ENCODE data around the gene CDC42. TPM values are rescaled to one million over a fixed set of nuclear protein-coding genes. Genes with fewer than 3 reads are reported as not detected.

The CDC42 gene
- total RNA-seq, 1 donor from 2014 or later = 286 TPM

DNA sequence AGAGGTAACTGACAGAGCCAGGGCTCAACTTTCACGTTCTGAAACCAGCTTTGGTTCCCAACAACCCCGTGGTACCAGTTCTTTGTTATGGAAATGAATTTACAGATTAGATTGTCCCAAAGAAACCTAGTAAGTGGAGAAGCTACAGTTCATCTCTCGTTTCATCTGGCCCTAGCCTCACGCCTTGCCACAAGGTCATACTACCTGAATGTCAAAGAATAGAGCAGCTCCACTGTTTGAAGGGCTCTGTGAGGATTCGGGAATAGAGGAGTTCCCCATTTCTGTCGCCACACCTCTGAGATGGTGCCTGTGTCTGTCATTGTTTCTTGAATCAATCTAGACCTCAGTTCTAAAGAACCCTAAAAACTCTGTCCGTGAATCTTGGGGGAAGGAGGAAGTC lies 15.0 kb upstream of the CDC42 start:
- no peak for DNase-seq (ENCODE audit: low read depth)

DNA sequence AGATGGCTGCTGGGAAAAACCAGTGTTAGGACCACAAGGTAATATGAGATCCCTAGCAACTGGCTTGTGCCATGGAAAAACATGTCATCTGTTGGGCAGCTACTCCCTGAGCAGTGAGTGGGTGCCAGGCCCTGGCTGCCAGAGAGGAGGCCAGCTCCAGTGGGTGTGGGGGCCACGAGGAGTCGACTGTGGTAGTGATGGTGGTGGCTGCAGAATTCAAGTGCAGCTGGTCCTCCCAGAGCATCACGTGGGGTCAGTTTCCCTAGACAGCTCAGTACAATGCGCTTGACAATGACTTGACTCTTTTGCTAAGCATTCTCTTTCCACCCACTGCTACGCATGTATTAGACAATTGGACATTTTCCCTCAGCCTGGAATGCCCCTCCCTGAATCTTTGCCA lies 14.5 kb upstream of the CDC42 start:
- peak; percentile 97 for DNase-seq (ENCODE audit: low read depth)

DNA sequence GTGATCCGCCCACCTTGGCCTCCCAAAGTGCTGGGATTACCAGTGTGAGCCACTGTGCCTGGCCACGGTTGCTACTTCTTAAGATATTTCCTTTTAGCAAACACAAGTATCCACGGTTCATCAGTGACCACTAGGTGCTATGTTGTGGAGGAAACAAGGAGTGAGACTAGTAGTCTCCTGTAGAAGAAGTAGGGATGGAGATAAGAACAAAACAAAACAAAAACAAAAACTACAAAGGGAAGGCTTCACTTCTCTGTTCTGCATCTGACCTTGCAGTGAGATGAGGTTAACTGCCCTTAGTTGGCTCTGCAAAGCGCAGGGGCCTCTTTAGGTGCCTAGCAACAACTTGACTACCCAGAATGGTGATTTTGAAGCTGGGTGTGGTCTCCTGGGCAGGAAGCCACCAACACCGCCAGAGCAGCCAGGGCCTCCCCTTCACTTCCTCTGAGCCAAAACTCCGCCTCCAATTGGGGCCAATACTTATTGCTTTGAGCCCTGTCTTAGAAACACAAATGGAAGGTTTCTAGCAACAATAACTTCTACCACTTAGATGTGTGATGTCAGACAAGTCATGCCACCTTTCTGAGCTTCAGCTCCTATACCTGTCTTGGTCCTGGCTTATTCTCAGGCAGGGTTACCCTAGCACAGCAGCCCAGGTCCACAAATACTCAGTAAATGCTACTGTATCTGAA lies 12.8 kb upstream of the CDC42 start:
- DNase-seq (ENCODE audit: low read depth) = no peak

DNA sequence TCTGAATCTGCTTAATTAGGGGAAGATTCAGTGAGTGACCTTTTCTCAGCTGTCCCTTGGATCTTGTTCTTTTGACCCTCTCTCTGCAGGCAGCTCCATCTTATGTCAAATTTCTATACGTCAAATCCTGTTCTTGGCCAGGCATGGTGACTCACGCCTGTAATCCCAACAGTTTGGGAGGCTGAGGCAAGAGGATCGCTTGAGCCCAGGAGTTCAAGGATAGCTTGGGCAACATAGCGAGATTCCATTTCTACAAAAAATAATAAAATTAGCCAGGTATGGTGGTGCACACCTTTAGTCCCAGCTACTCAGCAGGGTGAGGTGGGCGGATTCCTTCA lies 12.3 kb upstream of the CDC42 start:
- no peak for DNase-seq (ENCODE audit: low read depth)

DNA sequence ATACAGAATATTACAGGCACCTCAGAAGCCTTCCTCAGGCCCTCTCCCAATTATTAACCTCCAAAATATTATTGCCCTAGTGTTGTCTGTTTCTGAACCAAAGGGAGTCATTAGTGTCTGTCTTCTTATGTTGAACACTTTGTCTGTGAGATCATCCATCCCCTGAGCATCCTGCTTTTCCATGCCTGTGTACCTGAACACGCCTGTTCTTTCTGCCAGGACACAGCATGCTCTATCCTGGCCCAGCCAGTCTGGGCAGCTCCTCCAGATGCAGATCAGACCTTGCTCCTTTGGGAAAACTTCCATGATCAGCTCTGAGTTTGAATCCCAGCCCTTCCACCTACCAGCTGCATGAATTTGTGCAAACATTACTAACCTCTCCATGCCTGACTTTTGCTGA lies 11.0 kb upstream of the CDC42 start:
- DNase-seq (ENCODE audit: low read depth) = no peak

DNA sequence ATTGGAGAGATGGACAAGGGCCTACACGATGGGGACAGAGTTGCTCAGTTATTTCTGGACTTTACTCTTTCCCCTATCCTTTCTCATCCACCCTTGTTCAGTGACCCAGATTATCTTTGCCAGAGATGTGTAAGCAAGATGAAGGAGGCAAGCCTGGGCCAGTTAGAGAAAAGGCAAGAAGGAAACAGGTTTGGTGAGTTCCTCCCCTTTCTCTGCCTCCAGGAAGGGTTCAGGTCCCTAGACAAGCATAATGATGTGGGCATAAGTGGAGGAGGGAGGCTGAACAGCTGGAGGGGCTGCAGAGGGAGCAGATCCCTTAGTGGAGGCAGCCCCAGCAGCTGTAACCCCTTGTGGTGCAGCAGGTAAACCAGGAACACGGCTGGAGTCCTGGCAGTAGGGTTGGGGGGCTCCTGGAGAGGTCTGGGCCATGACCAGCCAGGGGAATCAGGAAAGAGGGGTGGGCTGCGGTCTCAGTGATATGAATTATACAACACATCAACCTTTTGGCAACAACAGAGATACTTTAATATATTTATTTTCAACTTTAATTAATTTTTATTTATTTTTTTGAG lies 9.2 kb upstream of the CDC42 start:
- no peak for DNase-seq (ENCODE audit: low read depth)

DNA sequence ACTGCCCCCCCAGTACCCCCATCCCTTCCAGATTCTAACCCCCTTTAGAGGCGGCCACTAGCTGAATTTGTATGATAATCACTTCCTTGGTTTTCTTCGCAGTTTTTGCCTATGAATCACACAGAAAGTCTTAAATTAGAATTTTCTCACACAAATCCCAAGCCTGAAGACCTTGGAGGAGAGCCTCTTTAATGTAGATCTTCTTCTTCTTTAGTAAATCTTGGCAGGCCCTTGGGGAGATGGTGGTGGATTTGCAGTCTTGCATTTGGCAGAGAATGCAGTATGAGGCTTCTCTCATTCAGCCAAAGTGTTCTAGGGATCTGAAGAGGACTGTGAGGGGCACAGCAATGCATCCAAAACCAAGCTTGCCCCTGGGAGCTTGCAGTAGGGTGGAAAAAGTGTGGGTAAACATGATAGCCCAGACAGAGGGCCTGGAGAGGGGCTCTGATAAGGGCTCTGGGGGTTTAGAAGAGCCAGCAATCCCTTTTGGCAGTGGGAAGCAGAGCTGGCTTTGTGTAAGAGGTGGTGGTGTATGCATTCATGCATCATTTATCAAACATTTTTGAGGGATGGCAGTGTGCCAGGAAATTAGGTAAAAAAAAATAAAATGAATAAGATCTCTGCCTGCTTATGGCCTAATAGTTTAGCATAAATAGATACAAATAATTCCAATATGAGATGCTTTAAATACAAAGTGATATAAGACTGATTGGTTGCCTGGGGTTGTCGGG lies 7.7 kb upstream of the CDC42 start:
- peak; percentile 41 for DNase-seq (ENCODE audit: low read depth)

DNA sequence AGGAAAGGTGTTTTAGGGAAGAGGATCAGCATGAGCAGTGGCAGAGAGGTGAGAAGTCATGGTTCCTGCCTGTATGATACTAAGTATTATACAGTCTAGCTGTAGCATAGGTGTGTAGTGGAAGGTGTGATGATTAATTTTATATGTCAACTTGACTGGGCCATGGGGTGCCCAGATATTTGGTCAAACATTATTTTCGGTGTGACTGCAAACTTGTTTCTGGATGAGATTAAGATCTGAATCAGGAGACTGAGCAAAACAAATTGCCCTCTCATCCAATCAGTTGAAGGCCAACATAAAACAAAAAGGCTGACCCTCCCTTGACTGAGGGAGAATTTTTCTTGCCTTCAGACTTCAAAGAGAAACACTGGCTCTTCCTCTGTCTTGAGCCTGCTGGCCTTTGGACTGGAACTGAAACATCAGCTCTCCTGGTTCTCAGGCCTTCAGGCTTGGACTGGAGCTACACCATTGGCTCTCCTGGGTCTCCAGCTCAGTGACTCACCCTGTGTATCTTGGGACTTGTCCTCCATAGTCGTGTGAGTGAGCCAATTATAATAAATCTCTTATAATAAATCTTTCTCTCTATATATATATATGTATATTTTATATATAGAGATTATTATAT lies 6.8 kb upstream of the CDC42 start:
- DNase-seq (ENCODE audit: low read depth) = no peak

DNA sequence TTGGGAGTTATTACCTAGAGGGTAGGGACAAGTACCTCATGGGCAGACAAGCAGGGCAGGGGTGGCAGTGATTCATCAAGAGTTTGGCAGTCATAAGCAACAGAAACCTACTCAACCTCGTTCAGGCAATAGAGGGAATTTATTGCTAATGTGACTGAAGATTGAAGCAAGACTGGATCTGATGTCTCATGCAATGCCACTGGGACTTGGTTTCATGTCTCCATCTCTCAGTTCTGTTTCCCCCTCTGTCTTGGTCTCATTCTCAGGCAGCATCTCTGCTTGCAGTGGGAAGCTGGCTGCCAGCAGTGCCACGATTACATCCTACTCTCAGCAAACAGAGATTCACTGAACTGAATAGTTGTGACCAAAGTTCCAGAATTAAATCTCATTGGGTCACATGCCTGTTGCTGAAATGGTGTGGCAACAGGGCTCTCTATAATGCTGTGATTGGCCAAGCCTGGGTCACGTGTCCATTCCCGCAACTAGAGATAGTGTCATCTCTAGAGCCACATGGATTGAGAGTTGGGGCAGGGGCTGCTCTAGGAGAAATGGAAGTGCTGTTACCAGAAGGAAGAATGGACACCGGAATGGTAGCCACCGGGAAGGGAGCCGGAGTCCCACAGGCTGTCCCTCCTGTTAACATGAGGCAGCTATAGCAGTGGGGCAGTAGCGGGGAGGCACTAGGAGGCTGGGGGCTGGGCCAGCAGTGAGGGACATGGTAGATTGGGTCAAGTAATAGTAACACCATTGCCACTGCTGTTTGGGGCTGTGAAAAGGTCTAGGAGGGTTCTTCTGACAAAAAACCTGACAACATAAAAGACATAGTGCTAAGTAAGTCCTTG lies 3.9 kb upstream of the CDC42 start:
- DNase-seq (ENCODE audit: low read depth) = no peak

DNA sequence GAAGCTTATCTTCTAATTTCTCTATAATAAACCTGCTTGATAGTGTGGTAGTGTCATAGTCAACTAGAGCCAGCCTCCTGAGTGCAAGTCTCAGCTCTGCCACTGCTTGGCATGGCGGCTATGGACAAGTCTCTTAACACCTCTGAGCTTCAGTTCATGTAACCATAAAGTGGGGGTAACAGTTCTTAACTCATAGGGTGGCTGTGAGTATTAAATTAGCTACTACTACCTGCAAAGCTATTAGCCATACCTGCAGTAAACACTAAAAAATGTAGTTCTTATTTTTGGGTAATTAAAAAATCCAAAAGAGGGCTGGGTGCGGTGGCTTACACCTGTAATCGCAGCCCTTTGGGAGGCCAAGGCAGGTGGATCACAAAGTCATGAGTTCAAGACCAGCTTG lies 2.2 kb upstream of the CDC42 start:
- DNase-seq (ENCODE audit: low read depth) = no peak

DNA sequence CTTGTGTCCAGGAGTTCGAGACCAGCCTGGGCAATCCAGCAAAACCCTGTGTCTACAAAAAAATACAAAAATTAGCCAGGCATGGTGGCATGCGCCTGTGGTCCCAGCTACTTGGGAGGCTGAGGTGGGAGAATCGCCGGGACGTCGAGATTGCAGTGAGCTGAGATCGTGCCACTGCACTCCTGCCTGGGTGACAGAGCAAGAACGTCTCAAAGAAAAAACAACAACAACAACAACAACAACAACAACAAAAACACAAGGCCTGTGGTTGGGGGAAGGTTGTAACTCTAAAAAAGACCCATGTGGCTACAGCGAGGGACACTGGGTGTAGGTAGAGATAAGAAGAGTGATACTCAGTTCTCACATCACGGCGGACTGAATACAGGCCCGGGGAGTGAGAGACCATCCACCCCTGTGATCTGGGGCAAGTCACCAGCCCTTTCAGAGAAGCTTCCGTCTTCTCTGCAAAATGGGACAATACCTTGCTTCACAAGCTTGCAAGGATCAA lies 848 bp upstream of the CDC42 start:
- no peak for DNase-seq (ENCODE audit: low read depth)

DNA sequence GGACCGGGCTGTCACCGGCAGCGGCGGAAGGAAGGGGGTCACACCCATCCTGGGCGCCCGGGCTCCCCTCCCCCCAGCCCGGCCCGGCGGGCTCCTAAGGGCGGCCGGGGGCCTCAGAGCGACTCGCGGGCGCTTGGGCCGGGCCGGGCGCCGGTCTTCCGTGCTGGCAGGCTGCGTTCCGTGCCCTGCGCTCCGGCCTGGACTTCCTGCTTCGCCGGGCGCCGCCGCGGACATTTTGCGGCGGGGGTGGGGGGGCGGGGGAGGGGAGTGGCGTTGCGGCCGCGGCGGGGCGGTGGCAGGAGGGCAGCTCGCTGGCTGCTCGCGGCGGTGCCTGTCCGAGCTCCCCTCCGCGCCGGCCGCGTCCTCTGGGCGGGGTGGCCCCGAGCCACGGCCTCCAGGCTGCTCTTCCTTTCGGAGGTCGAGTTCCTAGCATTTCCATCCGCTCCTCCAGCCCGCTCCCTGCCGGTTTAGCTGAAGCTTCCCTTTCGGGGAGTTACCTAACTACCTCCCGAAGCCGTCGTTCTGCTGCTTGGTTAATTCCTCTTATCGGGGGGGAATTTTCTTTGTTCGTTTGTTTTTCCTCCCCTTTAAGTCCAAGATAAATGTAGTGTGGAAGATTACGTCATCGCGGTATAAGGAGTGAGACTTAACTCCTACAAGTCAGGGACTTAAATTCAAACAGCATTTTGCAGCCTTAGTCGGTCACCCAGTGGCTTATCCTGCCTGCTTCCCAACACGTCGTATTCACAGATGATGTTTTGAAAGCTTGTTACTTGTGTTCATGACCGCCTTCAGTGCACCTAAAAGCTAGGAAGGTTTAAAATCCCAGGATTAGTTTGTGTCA lies 730 bp downstream of the CDC42 start:
- DNase-seq (ENCODE audit: low read depth) = peak; percentile 68

DNA sequence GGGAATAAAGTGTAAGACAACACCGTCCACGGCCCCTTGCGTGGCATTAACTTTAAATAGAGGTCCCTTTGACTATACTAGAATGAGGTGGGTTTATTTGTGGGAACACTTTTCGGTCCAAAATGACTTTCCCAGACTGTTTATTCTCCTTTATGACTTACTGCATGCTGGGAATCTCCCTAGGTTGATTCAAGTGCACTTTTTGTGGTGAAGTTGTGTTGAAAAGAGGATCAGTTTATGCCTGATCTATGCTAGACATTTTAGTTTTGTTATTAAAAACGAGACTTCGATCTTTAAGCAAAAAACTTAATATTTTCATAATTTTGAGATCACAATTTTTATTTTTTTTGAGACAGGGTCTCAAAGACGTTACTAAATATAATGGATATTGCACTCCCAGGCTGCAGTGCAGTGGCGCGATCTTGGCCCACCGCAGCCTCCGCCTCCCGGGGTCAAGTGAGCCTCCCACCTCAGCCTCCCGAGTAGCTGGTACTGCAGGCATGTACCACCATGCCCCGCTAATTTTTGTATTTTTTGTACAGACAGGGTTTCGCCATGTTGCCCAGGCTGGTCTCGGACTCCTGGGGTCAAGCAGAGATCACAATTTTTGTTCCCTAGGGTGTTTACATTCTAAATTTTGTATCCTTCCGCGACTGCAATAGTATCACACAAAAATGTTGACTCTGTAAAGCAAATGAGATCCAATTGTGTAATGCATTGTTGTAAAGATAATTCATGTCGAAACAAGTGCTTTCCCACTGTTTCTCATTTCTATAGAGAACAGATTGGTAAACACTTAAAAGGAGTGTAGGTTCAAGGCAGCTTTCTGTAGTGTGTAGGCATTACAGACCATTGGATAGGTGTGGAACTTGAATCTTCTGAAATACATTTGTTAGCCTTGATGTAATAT lies 1.6 kb downstream of the CDC42 start:
- no peak for DNase-seq (ENCODE audit: low read depth)

DNA sequence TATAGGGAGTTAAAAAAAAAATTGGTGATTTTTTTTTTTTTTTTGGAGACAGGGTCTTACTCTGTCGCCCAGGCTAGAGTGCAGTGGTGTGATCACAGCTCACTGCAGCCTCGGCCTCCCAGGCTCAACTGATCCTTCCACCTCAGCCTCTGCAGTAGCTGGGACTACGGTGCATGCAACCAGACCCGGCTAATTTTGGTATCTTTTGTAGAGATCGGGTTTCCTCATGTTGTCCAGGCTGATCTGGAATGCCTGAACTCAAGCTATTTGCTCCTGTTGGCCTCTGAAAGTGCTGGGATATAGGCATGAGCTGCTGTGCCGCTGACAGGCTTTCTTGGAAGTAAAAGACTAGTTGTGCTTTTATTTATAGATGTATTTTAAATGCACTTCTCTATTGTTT lies 3.0 kb downstream of the CDC42 start:
- peak; percentile 28 for DNase-seq (ENCODE audit: low read depth)

DNA sequence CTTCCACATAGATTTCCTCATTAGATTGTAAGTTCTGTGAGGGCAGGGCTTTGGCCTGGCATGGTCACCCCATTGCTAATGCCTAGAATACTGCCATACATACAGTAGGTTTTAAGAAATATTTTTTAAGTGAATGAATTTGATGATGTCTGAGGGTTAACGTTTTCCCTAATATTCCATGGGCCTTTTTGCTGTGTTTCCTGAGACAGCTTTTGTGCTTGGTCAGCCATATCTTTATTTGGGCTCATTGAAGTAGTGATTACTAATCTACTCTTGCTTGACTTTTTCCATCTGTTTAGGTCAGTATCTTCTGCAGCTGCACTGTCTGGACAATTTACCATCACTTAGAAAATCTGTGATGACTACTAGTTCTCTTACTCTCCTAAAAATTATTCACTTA lies 3.5 kb downstream of the CDC42 start:
- DNase-seq (ENCODE audit: low read depth) = no peak

DNA sequence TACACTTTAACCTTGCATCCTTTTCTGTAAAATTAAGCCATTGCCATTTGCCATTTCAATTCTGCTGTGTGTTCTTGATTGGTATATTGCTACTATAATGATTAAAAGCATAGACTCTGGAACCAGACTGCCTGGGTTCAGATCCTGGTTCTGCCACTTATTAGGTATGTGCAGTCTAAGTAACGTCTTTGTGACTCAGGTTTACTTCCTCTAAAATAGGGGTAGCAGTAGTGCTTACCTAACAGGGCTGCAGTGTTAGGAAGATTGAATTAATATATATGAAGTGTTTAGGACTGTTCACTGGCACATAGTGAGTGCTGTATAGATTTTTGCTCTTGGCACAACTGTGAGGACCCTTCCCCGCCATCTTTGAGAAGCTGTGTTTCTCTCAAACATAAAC lies 4.4 kb downstream of the CDC42 start:
- DNase-seq (ENCODE audit: low read depth) = no peak

DNA sequence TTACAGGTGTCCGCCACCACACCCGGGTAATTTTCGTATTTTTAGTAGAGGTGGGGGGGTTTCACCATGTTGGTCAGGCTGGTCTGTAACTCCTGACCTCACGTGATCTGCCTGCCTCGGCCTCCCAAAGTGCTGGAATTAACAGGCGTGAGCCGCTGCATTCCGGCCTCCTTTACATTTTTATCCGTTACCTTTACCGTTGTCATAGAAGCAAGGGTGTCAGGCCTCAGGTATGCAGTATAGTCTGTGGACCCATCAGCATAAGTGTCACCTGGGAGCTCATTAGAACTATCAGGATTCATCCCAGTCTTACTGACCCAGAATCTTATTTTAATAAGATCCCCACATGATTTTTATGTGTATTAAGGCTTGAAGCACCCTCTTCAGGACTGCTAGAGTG lies 5.4 kb downstream of the CDC42 start:
- DNase-seq (ENCODE audit: low read depth) = no peak

DNA sequence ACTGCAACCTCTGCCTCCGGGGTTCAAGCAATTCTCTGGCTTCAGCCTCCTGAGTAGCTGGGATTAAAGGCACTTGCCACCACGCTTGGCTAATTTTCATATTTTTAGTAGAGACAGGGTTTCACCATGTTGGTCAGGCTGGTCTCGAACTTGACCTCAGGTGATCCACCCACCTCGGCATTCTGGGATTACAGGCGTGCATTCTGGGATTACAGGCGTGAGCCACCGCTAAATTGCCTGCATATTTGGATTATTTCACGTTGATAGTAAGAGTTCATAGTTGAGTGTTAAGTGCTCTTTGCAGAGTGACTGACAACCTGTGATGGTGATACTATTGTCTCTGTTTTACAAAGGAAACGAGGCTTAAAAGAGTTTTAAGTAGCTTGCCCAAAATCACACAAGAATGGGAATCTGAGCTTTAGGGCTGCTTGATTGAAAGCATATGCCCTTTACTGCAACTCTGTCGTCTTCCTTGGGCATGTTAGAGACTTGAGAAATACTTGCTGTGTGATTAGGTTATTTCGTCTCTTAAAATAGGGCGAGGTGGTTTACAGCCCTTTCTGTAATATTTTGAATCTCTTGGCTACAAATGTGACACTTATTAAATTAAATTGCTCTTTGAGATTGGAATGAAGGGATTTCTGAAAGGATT lies 12.4 kb downstream of the CDC42 start:
- DNase-seq (ENCODE audit: low read depth) = no peak

DNA sequence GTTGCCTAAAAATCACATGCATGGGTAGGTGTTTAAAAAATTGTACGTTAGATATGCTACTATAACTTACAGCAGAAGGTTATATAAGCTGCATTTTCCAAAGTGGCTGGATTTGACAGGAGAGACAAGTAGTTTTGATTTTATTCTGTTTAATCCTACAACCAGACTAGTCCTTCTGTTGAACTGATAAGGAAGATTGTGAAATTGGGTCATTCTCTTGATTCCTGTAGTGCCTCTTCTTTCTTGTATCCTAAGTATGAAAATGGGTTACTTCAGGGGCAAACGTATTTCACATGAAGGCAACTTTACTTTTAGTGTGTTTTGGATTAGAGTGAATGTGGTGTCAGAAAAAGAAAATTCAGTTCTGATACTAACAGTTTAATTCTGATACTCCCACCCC lies 19.0 kb downstream of the CDC42 start:
- DNase-seq (ENCODE audit: low read depth) = no peak

All from myocyte (in vitro differentiated cells).